Measurements from ENCODE around the gene SINHCAF. TPM values are rescaled to one million over a fixed set of nuclear protein-coding genes. Genes with fewer than 3 reads are reported as not detected.

Gene SINHCAF
- total and polyA plus RNA-seq, 2 donors (not counting 1 experiment from before 2014, with no cell fraction given), result 13.2 to 16.4 TPM

- Histone ChIP-seq H3K9ac (ENCODE audit: insufficient read depth, low read length) (no peak overlapping the region), H4K20me1 (ENCODE audit: control insufficient read depth, extremely low read depth, insufficient read depth, low read length) (no peaks in the 10 kb centered on the region), H2AFZ (ENCODE audit: low read length) (no peak overlapping the region), H3K79me2 (ENCODE audit: control insufficient read depth, insufficient read depth, low read length) (peaks cover 21% of the 10 kb centered on the region), H3K4me1 (ENCODE audit: control insufficient read depth, extremely low read depth, insufficient read depth, low read length) (no peaks in the 10 kb centered on the region), H3K27me3 (ENCODE audit: control insufficient read depth, insufficient read depth, low read length) (no peaks in the 10 kb centered on the region), H3K9me3 (ENCODE audit: control insufficient read depth, insufficient read depth, low read depth, low read length) (no peaks in the 10 kb centered on the region), H3K36me3 (ENCODE audit: control insufficient read depth, insufficient read depth, low read length) (no peaks in the 10 kb centered on the region), H3K27ac (ENCODE audit: insufficient read depth, low read length) (no peak overlapping the region), H3K4me2 (ENCODE audit: extremely low read depth, insufficient read depth, low read length) (no peak overlapping the region), H3K4me3 (replicated peaks in 1 of 4; ENCODE audit: control extremely low read depth in 1 of 4, insufficient read depth in 1 of 4, low read depth in 3 of 4, low read length in 4 of 4) (no peak overlapping the region)
- TF ChIP-seq CTCF (conservative IDR thresholded peaks at IDR 0.05 in 1 of 2, IDR thresholded peaks at IDR 0.05 in 1 of 2; ENCODE audit: low read depth in 1 of 2, low read length in 2 of 2) (no peak), EZH2 (IDR thresholded peaks at IDR 0.05; ENCODE audit: low read length, missing control alignments) (no peak)
- DNase-seq (ENCODE audit: low read depth in 2 of 2), result no peak
These were observed 14.2 kb downstream of the SINHCAF start for GRCh38 chr12:31311634-31312258.

GRCh38 chr12:31310488-31310887, 15.5 kb downstream of the SINHCAF start:
- no peak overlapping the region for H3K4me2 ChIP-seq (ENCODE audit: extremely low read depth, insufficient read depth, low read length)
- H3K4me3 ChIP-seq (replicated peaks in 1 of 4; ENCODE audit: control extremely low read depth in 1 of 4, insufficient read depth in 1 of 4, low read depth in 3 of 4, low read length in 4 of 4), result no peak overlapping the region
- H2AFZ ChIP-seq (ENCODE audit: low read length), result no peak overlapping the region
- H3K9ac ChIP-seq (ENCODE audit: insufficient read depth, low read length), result no peak overlapping the region
- no peak for DNase-seq (ENCODE audit: low read depth in 2 of 2)
- no peaks in the 10 kb centered on the region for H3K4me1 ChIP-seq (ENCODE audit: control insufficient read depth, extremely low read depth, insufficient read depth, low read length)
- peaks cover 14% of the 10 kb centered on the region for H3K79me2 ChIP-seq (ENCODE audit: control insufficient read depth, insufficient read depth, low read length)
- no peak for TF ChIP-seq CTCF (conservative IDR thresholded peaks at IDR 0.05 in 1 of 2, IDR thresholded peaks at IDR 0.05 in 1 of 2; ENCODE audit: low read depth in 1 of 2, low read length in 2 of 2)
- TF ChIP-seq EZH2 (IDR thresholded peaks at IDR 0.05; ENCODE audit: low read length, missing control alignments), result no peak
- H3K27me3 ChIP-seq (ENCODE audit: control insufficient read depth, insufficient read depth, low read length), result no peaks in the 10 kb centered on the region
- no peaks in the 10 kb centered on the region for H4K20me1 ChIP-seq (ENCODE audit: control insufficient read depth, extremely low read depth, insufficient read depth, low read length)
- no peaks in the 10 kb centered on the region for H3K9me3 ChIP-seq (ENCODE audit: control insufficient read depth, insufficient read depth, low read depth, low read length)
- no peak overlapping the region for H3K27ac ChIP-seq (ENCODE audit: insufficient read depth, low read length)
- no peaks in the 10 kb centered on the region for H3K36me3 ChIP-seq (ENCODE audit: control insufficient read depth, insufficient read depth, low read length)

GRCh38 chr12:31309279-31309678, 16.7 kb downstream of the SINHCAF start:
- Histone ChIP-seq H3K36me3 (ENCODE audit: control insufficient read depth, insufficient read depth, low read length) (no peaks in the 10 kb centered on the region), H2AFZ (ENCODE audit: low read length) (no peak overlapping the region), H3K27ac (ENCODE audit: insufficient read depth, low read length) (no peak overlapping the region), H3K79me2 (ENCODE audit: control insufficient read depth, insufficient read depth, low read length) (peaks cover 4% of the 10 kb centered on the region), H3K27me3 (ENCODE audit: control insufficient read depth, insufficient read depth, low read length) (no peaks in the 10 kb centered on the region), H3K4me1 (ENCODE audit: control insufficient read depth, extremely low read depth, insufficient read depth, low read length) (no peaks in the 10 kb centered on the region), H3K4me2 (ENCODE audit: extremely low read depth, insufficient read depth, low read length) (no peak overlapping the region), H3K9me3 (ENCODE audit: control insufficient read depth, insufficient read depth, low read depth, low read length) (no peaks in the 10 kb centered on the region), H3K9ac (ENCODE audit: insufficient read depth, low read length) (no peak overlapping the region), H4K20me1 (ENCODE audit: control insufficient read depth, extremely low read depth, insufficient read depth, low read length) (no peaks in the 10 kb centered on the region), H3K4me3 (replicated peaks in 1 of 4; ENCODE audit: control extremely low read depth in 1 of 4, insufficient read depth in 1 of 4, low read depth in 3 of 4, low read length in 4 of 4) (no peak overlapping the region)
- DNase-seq (ENCODE audit: low read depth in 2 of 2), result no peak
- TF ChIP-seq CTCF (conservative IDR thresholded peaks at IDR 0.05 in 1 of 2, IDR thresholded peaks at IDR 0.05 in 1 of 2; ENCODE audit: low read depth in 1 of 2, low read length in 2 of 2) (no peak), EZH2 (IDR thresholded peaks at IDR 0.05; ENCODE audit: low read length, missing control alignments) (no peak)
